Gastroesophageal sphincter (tissue), 4 donors: ENCODE data around the gene PTPRE. TPM values are rescaled to one million over a fixed set of nuclear protein-coding genes. Genes with fewer than 3 reads are reported as not detected.

Experiments used
- ATAC-seq: fragments of 150-250 bp; one replicate; pipeline ENCODE4 v1.9.1; 2016; ENCODE audit warnings: mild to moderate bottlenecking, moderate library complexity
- H3K27ac ChIP-seq, 4 donors: fragments of 200-600 bp; sonication (generic) in 3 of 4; 1 replicate in 3 of 4; 2 replicates in 1 of 4; pipeline ENCODE4 v1.5.1; 2016 to 2019
- H3K27me3 ChIP-seq: fragments of 200-600 bp; sonication (generic); one replicate; pipeline ENCODE4 v1.5.1; 2019
- H3K36me3 ChIP-seq, 2 donors: fragments of 200-600 bp; sonication (generic); one replicate each; pipeline ENCODE4 v1.5.1; 2019; ENCODE audit warnings: control low read depth in 1 of 2
- H3K4me1 ChIP-seq, 3 donors: fragments of 200-600 bp; sonication (generic); 1 replicate in 2 of 3; 2 replicates in 1 of 3; pipeline ENCODE4 v1.5.1; 2016 to 2019; ENCODE audit warnings: control low read depth in 2 of 3
- H3K4me3 ChIP-seq, 2 donors: fragments of 200-600 bp; sonication (generic); one replicate each; pipeline ENCODE4 v1.5.1; 2019; ENCODE audit warnings: mild to moderate bottlenecking in 1 of 2, moderate library complexity in 1 of 2
- H3K9me3 ChIP-seq, 3 donors: fragments of 200-600 bp; sonication (generic); one replicate each; pipeline ENCODE4 v1.5.1; 2017 to 2019; ENCODE audit warnings: control low read depth in 2 of 3
- EP300 ChIP-seq: sonication (generic); formaldehyde crosslinking; IDR thresholded peaks from one replicate; pipeline ENCODE4 v1.6.1; 2017; ENCODE audit warnings: antibody characterized with exemption, mild to moderate bottlenecking
- POLR2A ChIP-seq, 2 donors: fragments of 450-650 bp; IDR thresholded peaks; one replicate each; pipeline ENCODE4 v1.6.1; 2017; ENCODE audit warnings: antibody characterized with exemption in 2 of 2, mild to moderate bottlenecking in 2 of 2, moderate library complexity in 1 of 2
- POLR2AphosphoS5 ChIP-seq: sonication (generic); formaldehyde crosslinking; IDR thresholded peaks from one replicate; pipeline ENCODE4 v1.6.1; 2017; ENCODE audit warnings: antibody characterized with exemption
- WGBS, 2 donors: methylation state at CpG; one replicate each; pipeline ENCODE4 v1.1.5; 2018; ENCODE audit warnings: low coverage in 1 of 2; 5-methylcytosine and 5-hydroxymethylcytosine counted together
- total RNA-seq, 4 donors: library from RNA; depleted of rRNA; stranded (reverse); fragments of >200 nt; gene quantifications; one replicate each; pipeline ENCODE4 v1.1.0, GENCODE V29; 2016
- TF ChIP-seq, protein P1 (sequence below), 4 experiments: fragments of 200-600 bp in 2 of 4; fragments of 450-650 bp in 2 of 4; sonication (generic) in 1 of 4; IDR thresholded peaks; one replicate each; pipeline ENCODE4 v1.5.1; 2017 to 2019; ENCODE audit warnings: antibody characterized with exemption in 4 of 4, mild to moderate bottlenecking in 2 of 4, moderate library complexity in 2 of 4

PTPRE gene
- total RNA-seq, 4 donors from 2014 or later: 6.4 to 16.4 (median 8.5) TPM

GRCh38 chr10:128072941-128073645 lies 166.2 kb downstream of the PTPRE start:
- Histone ChIP-seq H3K9me3 (no peaks in the 10 kb centered on the region), H3K4me3 (no peak overlapping the region), H3K4me1 (no peaks in the 10 kb centered on the region), H3K36me3 (peaks cover 0 to 81% of the 10 kb centered on the region in 2 donors), H3K27me3 (peaks cover 18% of the 10 kb centered on the region), H3K27ac (no peak overlapping the region)
- WGBS, 2 donors: 88 to 95% methylated on average over 4 to 8 of the region's 14 CpGs
- TF ChIP-seq EP300 (no peak), POLR2A (IDR thresholded peaks at IDR 0.05) (no peak), POLR2AphosphoS5 (no peak)
- TF ChIP-seq, protein P1, sequence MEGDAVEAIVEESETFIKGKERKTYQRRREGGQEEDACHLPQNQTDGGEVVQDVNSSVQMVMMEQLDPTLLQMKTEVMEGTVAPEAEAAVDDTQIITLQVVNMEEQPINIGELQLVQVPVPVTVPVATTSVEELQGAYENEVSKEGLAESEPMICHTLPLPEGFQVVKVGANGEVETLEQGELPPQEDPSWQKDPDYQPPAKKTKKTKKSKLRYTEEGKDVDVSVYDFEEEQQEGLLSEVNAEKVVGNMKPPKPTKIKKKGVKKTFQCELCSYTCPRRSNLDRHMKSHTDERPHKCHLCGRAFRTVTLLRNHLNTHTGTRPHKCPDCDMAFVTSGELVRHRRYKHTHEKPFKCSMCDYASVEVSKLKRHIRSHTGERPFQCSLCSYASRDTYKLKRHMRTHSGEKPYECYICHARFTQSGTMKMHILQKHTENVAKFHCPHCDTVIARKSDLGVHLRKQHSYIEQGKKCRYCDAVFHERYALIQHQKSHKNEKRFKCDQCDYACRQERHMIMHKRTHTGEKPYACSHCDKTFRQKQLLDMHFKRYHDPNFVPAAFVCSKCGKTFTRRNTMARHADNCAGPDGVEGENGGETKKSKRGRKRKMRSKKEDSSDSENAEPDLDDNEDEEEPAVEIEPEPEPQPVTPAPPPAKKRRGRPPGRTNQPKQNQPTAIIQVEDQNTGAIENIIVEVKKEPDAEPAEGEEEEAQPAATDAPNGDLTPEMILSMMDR (IDR thresholded peaks at IDR 0.05): no peak
- no peak for ATAC-seq

GRCh38 chr10:128073890-128074289 lies 167.0 kb downstream of the PTPRE start:
- 66 to 78% methylated on average over 2 of the region's 2 CpGs for WGBS, 2 donors

DNA sequence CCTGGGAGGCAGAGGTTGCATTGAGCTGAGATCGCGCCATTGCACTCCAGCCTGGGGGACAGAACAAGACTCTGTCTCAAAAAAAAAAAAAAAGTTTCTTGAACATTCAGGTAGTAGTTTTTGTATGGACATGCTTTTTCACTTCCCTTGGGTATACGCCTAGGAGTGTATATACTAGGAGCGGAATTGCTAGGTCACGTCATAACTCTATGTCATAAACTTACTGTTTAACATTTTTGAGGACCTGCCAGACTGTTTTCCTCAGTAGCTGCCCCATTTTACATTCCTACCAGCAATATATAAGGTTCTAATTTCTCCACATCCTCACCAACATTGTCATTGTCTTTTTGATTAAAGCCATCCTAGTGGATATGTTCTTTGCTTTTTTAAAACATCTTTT lies 167.7 kb downstream of the PTPRE start:
- WGBS, 2 donors: 83 to 88% methylated on average over 3 to 4 of the region's 5 CpGs
- peaks cover 31% of the 10 kb centered on the region for H3K27me3 ChIP-seq
- H3K4me3 ChIP-seq: no peak overlapping the region
- TF ChIP-seq EP300 (no peak), POLR2A (IDR thresholded peaks at IDR 0.05) (no peak), POLR2AphosphoS5 (no peak)
- TF ChIP-seq, protein P1 (IDR thresholded peaks at IDR 0.05): no peak
- no peaks in the 10 kb centered on the region for H3K9me3 ChIP-seq
- no peak overlapping the region for H3K27ac ChIP-seq
- no peaks in the 10 kb centered on the region for H3K4me1 ChIP-seq
- no peak for ATAC-seq
- peaks cover 0 to 87% of the 10 kb centered on the region in 2 donors for H3K36me3 ChIP-seq

More at GRCh38 chr10:128073890-128074289, 167.0 kb downstream of the PTPRE start:
- Histone ChIP-seq H3K27ac (no peak overlapping the region), H3K4me1 (no peaks in the 10 kb centered on the region), H3K27me3 (peaks cover 26% of the 10 kb centered on the region), H3K36me3 (peaks cover 0 to 81% of the 10 kb centered on the region in 2 donors), H3K9me3 (no peaks in the 10 kb centered on the region), H3K4me3 (no peak overlapping the region)
- TF ChIP-seq, protein P1 (IDR thresholded peaks at IDR 0.05): no peak
- TF ChIP-seq POLR2A (IDR thresholded peaks at IDR 0.05): no peak
- TF ChIP-seq EP300: no peak
- no peak for TF ChIP-seq POLR2AphosphoS5
- no peak for ATAC-seq

DNA sequence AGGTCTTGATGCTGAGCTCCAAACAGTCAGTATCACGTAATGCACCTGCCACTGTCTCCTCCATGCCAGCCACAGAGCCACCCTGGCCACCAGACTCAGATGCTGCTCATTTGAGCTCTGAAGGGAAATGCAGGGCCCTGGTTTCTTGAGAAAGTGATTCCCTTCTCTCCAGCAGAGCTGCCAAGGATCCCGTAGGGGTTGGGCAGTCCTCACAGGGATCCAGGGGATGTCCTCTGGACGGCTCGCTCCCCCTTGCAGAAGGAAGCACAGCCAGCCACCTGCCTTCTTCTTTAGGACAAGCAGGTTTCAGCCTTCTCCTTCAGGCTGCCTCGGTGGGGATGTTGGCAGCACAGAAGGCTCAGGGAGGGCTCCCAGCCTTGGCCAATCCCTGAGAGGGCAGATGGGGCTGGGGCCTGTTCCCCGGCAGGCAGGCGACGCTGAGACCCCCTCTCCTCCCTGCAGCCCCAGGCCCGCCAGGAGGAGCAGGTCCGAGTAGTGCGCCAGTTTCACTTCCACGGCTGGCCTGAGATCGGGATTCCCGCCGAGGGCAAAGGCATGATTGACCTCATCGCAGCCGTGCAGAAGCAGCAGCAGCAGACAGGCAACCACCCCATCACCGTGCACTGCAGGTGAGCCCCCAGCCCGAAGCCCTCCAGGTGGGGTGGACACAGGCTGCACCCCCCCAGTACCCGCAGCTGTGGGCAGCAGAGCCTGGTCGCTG lies 170.4 kb downstream of the PTPRE start:
- no peak overlapping the region for H3K27ac ChIP-seq
- no peaks in the 10 kb centered on the region for H3K9me3 ChIP-seq
- H3K4me3 ChIP-seq: no peak overlapping the region
- WGBS, 2 donors: 75% methylated on average over 6 of the region's 21 CpGs; no CpG with 5 or more reads in 1 of the 2 donors
- peaks cover 35% of the 10 kb centered on the region for H3K27me3 ChIP-seq
- no peak for TF ChIP-seq EP300
- TF ChIP-seq POLR2AphosphoS5: no peak
- no peak for TF ChIP-seq POLR2A (IDR thresholded peaks at IDR 0.05)
- TF ChIP-seq, protein P1 (IDR thresholded peaks at IDR 0.05): no peak
- no peak for ATAC-seq
- peaks cover 0 to 73% of the 10 kb centered on the region in 2 donors for H3K36me3 ChIP-seq
- no peaks in the 10 kb centered on the region for H3K4me1 ChIP-seq
